Mesothelial cell of epicardium (in vitro differentiated cells): ENCODE results near the gene TP53BP1. TPM values are rescaled to one million over a fixed set of nuclear protein-coding genes. Genes with fewer than 3 reads are reported as not detected.

Source experiments
- DNase-seq, 2 experiments: peaks; one replicate each; pipeline ENCODE4 v3.0.0; 2021; ENCODE audit warnings: low spot score in 2 of 2; ENCODE audit not compliant: unreplicated experiment in 2 of 2
- H3K27ac Mint-ChIP-seq: 2 replicates; pipeline ENCODE4 v1.8.0; 2021; ENCODE audit warnings: mixed read lengths
- H3K27me3 Mint-ChIP-seq: 2 replicates; pipeline ENCODE4 v1.8.0; 2021; ENCODE audit warnings: low read depth, mixed read lengths
- H3K36me3 Mint-ChIP-seq: 2 replicates; pipeline ENCODE4 v1.8.0; 2021; ENCODE audit warnings: mixed read lengths
- H3K4me1 Mint-ChIP-seq: 2 replicates; pipeline ENCODE4 v1.8.0; 2021; ENCODE audit warnings: mixed read lengths
- H3K4me3 Mint-ChIP-seq: 2 replicates; pipeline ENCODE4 v1.8.0; 2021; ENCODE audit warnings: mild to moderate bottlenecking, moderate library complexity, mixed read lengths
- H3K9me3 Mint-ChIP-seq: 2 replicates; pipeline ENCODE4 v1.8.0; 2021; ENCODE audit warnings: mixed read lengths
- CTCF ChIP-seq: fragments of 200-600 bp; sonication (generic); IDR thresholded peaks from one replicate; pipeline ENCODE4 v1.5.0; 2021; ENCODE audit warnings: antibody characterized with exemption; ENCODE audit not compliant: unreplicated experiment
- total RNA-seq: library from RNA; stranded (reverse); gene quantifications from 3 replicates; pipeline ENCODE4 v1.2.1, GENCODE V29; 2021

The TP53BP1 gene
- total RNA-seq, 1 donor from 2014 or later, result 112 TPM

DNA sequence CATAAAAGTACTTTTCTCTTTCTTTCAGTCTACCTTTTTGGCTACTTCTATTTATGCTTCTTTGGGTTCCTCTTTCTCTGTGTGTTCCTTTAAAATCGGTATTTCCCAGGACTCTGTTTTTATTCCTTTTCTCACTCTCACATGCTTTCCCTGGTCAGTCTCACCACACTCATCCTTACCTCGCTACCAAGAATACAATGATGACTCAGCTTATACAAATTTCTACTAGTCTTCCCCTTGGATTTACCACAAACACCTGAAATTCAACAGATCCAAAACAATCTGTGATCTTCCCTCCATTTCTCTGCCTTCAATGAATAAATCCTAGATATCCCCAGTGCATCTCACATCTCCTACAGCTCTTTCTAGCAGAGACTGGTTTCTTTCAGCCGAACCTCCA lies 69.2 kb downstream of the TP53BP1 start:
- H3K4me3 Mint-ChIP-seq, result no peak overlapping the region

DNA sequence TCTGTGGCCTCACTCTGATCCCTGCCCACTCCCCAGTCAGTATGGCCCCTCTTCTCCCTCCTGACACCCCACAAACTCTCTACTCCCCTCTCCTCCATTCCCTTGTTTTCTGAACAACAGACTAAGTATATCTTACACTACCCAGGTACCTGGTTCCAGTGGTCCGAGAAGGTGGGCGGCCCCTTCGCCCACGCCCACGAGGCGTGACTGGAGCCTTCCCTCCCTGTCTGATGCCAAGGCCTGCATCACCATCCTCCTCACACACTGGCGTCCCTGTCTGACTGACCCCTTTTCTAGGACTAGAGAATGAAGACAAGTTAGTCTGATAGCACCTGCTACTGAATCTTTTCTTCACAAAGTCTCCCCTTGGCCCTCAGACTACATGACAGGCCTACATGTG lies 72.1 kb downstream of the TP53BP1 start:
- Mint-ChIP-seq H3K4me3 (no peak overlapping the region), H3K4me1 (no peaks in the 10 kb centered on the region), H3K9me3 (no peaks in the 10 kb centered on the region), H3K36me3 (peaks cover 44% of the 10 kb centered on the region), H3K27ac (no peak overlapping the region), H3K27me3 (no peaks in the 10 kb centered on the region)
- TF ChIP-seq CTCF, result no peak
- DNase-seq, result no peak

More for the DNA sequence above, 69.2 kb downstream of the TP53BP1 start:
- H3K4me1 Mint-ChIP-seq, result no peaks in the 10 kb centered on the region
- no peaks in the 10 kb centered on the region for H3K9me3 Mint-ChIP-seq
- peaks cover 52% of the 10 kb centered on the region for H3K36me3 Mint-ChIP-seq
- TF ChIP-seq CTCF, result no peak
- H3K27ac Mint-ChIP-seq, result no peak overlapping the region
- no peak for DNase-seq
- H3K27me3 Mint-ChIP-seq, result no peaks in the 10 kb centered on the region

GRCh38 chr15:43420435-43420834 lies 72.5 kb downstream of the TP53BP1 start:
- no peak for TF ChIP-seq CTCF
- peaks cover 48% of the 10 kb centered on the region for H3K36me3 Mint-ChIP-seq
- no peak overlapping the region for H3K27ac Mint-ChIP-seq
- no peak overlapping the region for H3K4me3 Mint-ChIP-seq
- H3K4me1 Mint-ChIP-seq, result no peaks in the 10 kb centered on the region
- H3K9me3 Mint-ChIP-seq, result no peaks in the 10 kb centered on the region
- H3K27me3 Mint-ChIP-seq, result no peaks in the 10 kb centered on the region
- DNase-seq, result no peak

DNA sequence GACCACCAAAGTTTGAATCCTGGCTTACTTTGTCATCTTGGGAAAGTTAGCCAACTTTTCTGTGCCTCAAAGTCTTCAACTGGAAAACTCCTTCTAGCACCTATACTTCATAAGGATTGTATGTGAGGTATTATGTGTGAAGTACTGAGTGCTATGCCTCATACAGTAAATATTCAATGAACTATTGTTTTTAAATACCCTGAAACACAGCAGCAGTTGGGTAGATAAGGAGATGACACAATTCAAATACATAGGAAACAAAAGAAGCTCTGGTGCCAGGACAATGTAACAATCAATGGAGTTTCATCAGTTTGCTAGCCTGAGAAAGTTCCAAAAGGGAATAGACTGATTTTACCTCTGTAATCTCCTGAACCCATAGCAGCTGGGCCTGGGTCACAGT lies 78.8 kb downstream of the TP53BP1 start:
- Mint-ChIP-seq H3K9me3 (no peaks in the 10 kb centered on the region), H3K27me3 (no peaks in the 10 kb centered on the region), H3K4me1 (no peaks in the 10 kb centered on the region), H3K36me3 (peaks cover 49% of the 10 kb centered on the region), H3K27ac (no peak overlapping the region), H3K4me3 (no peak overlapping the region)
- TF ChIP-seq CTCF, result no peak
- DNase-seq, result no peak

DNA sequence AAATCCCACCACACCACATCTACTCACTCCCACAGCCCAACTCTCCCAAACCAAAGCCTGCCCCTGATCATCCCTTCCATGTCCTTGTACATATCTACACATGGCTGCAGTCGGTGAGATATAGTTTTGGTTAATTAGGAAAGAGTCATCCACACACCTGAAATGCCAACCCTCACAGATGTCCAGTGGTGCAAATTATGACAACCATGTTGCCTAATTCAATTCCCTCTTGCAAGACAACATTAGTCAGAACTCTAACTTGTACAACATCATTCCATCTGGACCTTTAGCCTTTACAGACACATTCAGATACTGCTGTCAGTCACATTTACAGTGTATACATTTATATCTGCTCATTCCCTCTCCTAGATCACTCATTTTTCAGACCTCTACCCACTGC lies 80.9 kb downstream of the TP53BP1 start:
- H3K4me3 Mint-ChIP-seq, result no peak overlapping the region
- DNase-seq, result no peak
- no peaks in the 10 kb centered on the region for H3K9me3 Mint-ChIP-seq
- TF ChIP-seq CTCF, result no peak
- peaks cover 63% of the 10 kb centered on the region for H3K36me3 Mint-ChIP-seq
- H3K27me3 Mint-ChIP-seq, result no peaks in the 10 kb centered on the region
- H3K4me1 Mint-ChIP-seq, result no peaks in the 10 kb centered on the region
- H3K27ac Mint-ChIP-seq, result no peak overlapping the region

GRCh38 chr15:43410572-43411214 lies 82.3 kb downstream of the TP53BP1 start:
- Mint-ChIP-seq H3K9me3 (no peaks in the 10 kb centered on the region), H3K4me1 (no peaks in the 10 kb centered on the region), H3K4me3 (no peak overlapping the region), H3K27ac (no peak overlapping the region), H3K27me3 (no peaks in the 10 kb centered on the region), H3K36me3 (peaks cover 69% of the 10 kb centered on the region)
- no peak for TF ChIP-seq CTCF
- no peak for DNase-seq
